GM06990 (cell line): Measurements from ENCODE around the gene CLEC5A.

Experiments
- DNase-seq: peaks from one replicate; pipeline ENCODE4 v3.0.0-alpha.2; 2011; ENCODE audit not compliant: insufficient read length; ENCODE audit errors: extremely low read depth
- H3K27me3 ChIP-seq: replicated peaks from 2 replicates; pipeline ENCODE4 v1.6.0; 2011; ENCODE audit warnings: low read length; ENCODE audit not compliant: control insufficient read depth, insufficient read depth
- H3K36me3 ChIP-seq: 2 replicates; pipeline ENCODE4 v1.5.1; 2011; ENCODE audit warnings: low read length; ENCODE audit not compliant: control insufficient read depth, insufficient read depth
- H3K4me3 ChIP-seq: replicated peaks from 2 replicates; pipeline ENCODE4 v1.5.1; 2011; ENCODE audit warnings: low read depth, mild to moderate bottlenecking, control low read depth, low read length
- CTCF ChIP-seq: IDR thresholded peaks from 2 replicates; pipeline ENCODE4 v1.5.1; 2011; ENCODE audit warnings: low read length, control low read depth, mild to moderate bottlenecking, inconsistent platforms; ENCODE audit not compliant: insufficient read depth, poor library complexity, severe bottlenecking

The CLEC5A gene

GRCh38 chr7:141946796-141947195 lies at the start of gene CLEC5A:
TSS of gene CLEC5A (minus strand) at chr7:141946974. CDS start at chr7:141946292, 682 bp downstream.
- DNase-seq: no peak
- no peaks in the 10 kb centered on the region for H3K36me3 ChIP-seq
- H3K27me3 ChIP-seq: no peaks in the 10 kb centered on the region
- no peak within 1 kb of the TSS for H3K4me3 ChIP-seq
- no peak for TF ChIP-seq CTCF

- H3K4me3 ChIP-seq: no peak overlapping the region
- no peak for TF ChIP-seq CTCF
- DNase-seq: no peak
- no peaks in the 10 kb centered on the region for H3K36me3 ChIP-seq
- H3K27me3 ChIP-seq: no peaks in the 10 kb centered on the region
Measured at GRCh38 chr7:141993354-141993753, 46.6 kb upstream of the CLEC5A start.

GRCh38 chr7:141992688-141993087 lies 45.9 kb upstream of the CLEC5A start:
- Histone ChIP-seq H3K36me3 (no peaks in the 10 kb centered on the region), H3K27me3 (no peaks in the 10 kb centered on the region), H3K4me3 (no peak overlapping the region)
- DNase-seq: no peak
- TF ChIP-seq CTCF: no peak

- H3K27me3 ChIP-seq: no peaks in the 10 kb centered on the region
- H3K4me3 ChIP-seq: no peak overlapping the region
- no peaks in the 10 kb centered on the region for H3K36me3 ChIP-seq
- no peak for TF ChIP-seq CTCF
- no peak for DNase-seq
Measured at GRCh38 chr7:141992156-141992555, 45.4 kb upstream of the CLEC5A start.

- TF ChIP-seq CTCF: no peak
- H3K36me3 ChIP-seq: no peaks in the 10 kb centered on the region
- no peak overlapping the region for H3K4me3 ChIP-seq
- DNase-seq: no peak
- no peaks in the 10 kb centered on the region for H3K27me3 ChIP-seq
Measured at GRCh38 chr7:141991140-141991539, 44.4 kb upstream of the CLEC5A start.
